Measurements from ENCODE around the gene MDM1. TPM values are rescaled to one million over a fixed set of nuclear protein-coding genes. Genes with fewer than 3 reads are reported as not detected.

MDM1 gene
- total RNA-seq, 1 donor from 2014 or later: 16.7 TPM

GRCh38 chr12:68246350-68246749 lies 85.8 kb downstream of the MDM1 start:
- DNase-seq (ENCODE audit: low spot score in 2 of 2) (no peak), FAIRE-seq (no peak)

- DNase-seq (ENCODE audit: low spot score in 2 of 2): no peak
- FAIRE-seq: no peak
Observed at GRCh38 chr12:68245180-68246021, 86.8 kb downstream of the MDM1 start.

Other genes starting within 250 kb of the MDM1 start
- not detected for gene IFNG, start 172.6 kb downstream of the MDM1 start, total RNA-seq
- not detected for gene IL26, start 106.6 kb downstream of the MDM1 start, total RNA-seq
- not detected for gene IL22, start 78.8 kb downstream of the MDM1 start, total RNA-seq

Measured in frontal cortex (tissue), 4 donors.